MM.1S (cell line): Measurements from ENCODE around the gene MYPN.

ENCODE experiments used
- EZH2 ChIP-seq: fragments of 300-600 bp; sonication (generic); optimal IDR thresholded peaks from 2 replicates; pipeline ENCODE3; 2017; ENCODE audit warnings: low read depth, mild to moderate bottlenecking, antibody characterized with exemption, low read length, mixed read lengths
- EZH2phosphoT487 ChIP-seq: fragments of 300-600 bp; sonication (generic); IDR thresholded peaks from 2 replicates; pipeline ENCODE4 v1.6.1; 2018; ENCODE audit warnings: antibody characterized with exemption, low read length
- TF ChIP-seq, protein P1 (sequence below): fragments of 300-600 bp; sonication (generic); IDR thresholded peaks from 2 replicates; pipeline ENCODE4 v1.5.1; 2016; ENCODE audit warnings: antibody characterized with exemption, low read length, mixed read lengths

DNA sequence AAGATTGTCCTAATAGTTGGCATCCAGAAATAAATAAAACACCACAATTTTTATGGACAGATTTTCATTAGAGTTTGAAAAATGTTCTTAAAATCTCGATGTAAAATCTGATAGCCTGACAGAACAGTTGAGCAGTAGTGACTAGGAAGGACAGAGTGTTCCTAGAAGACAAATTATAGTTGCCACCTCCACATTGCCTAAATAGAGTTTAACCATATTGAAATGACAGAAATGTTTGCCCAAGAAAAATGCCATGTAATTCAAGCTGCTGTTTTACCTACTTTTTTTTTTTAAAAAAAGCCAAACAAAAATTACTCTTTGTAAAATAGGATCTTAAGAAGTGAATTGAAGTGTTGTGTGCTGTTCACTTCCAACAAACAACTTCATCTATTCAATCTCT, 25.3 kb upstream of the MYPN start:
- TF ChIP-seq, protein P1, sequence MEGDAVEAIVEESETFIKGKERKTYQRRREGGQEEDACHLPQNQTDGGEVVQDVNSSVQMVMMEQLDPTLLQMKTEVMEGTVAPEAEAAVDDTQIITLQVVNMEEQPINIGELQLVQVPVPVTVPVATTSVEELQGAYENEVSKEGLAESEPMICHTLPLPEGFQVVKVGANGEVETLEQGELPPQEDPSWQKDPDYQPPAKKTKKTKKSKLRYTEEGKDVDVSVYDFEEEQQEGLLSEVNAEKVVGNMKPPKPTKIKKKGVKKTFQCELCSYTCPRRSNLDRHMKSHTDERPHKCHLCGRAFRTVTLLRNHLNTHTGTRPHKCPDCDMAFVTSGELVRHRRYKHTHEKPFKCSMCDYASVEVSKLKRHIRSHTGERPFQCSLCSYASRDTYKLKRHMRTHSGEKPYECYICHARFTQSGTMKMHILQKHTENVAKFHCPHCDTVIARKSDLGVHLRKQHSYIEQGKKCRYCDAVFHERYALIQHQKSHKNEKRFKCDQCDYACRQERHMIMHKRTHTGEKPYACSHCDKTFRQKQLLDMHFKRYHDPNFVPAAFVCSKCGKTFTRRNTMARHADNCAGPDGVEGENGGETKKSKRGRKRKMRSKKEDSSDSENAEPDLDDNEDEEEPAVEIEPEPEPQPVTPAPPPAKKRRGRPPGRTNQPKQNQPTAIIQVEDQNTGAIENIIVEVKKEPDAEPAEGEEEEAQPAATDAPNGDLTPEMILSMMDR = no peak
- TF ChIP-seq EZH2phosphoT487 (no peak), EZH2 (no peak)
